GM06990 (cell line): ENCODE results near the gene PRR7.
A peak's percentile ranks its signal among the peaks of the same experiment; 100 is the strongest.

ENCODE experiments used
- DNase-seq: peaks from one replicate; pipeline ENCODE4 v3.0.0-alpha.2; 2011; ENCODE audit not compliant: insufficient read length; ENCODE audit errors: extremely low read depth
- H3K27me3 ChIP-seq: replicated peaks from 2 replicates; pipeline ENCODE4 v1.6.0; 2011; ENCODE audit warnings: low read length; ENCODE audit not compliant: control insufficient read depth, insufficient read depth
- H3K36me3 ChIP-seq: 2 replicates; pipeline ENCODE4 v1.5.1; 2011; ENCODE audit warnings: low read length; ENCODE audit not compliant: control insufficient read depth, insufficient read depth
- H3K4me3 ChIP-seq: replicated peaks from 2 replicates; pipeline ENCODE4 v1.5.1; 2011; ENCODE audit warnings: low read depth, mild to moderate bottlenecking, control low read depth, low read length
- CTCF ChIP-seq: IDR thresholded peaks from 2 replicates; pipeline ENCODE4 v1.5.1; 2011; ENCODE audit warnings: low read length, control low read depth, mild to moderate bottlenecking, inconsistent platforms; ENCODE audit not compliant: insufficient read depth, poor library complexity, severe bottlenecking

The PRR7 gene

GRCh38 chr5:177434437-177434836 lies 12.2 kb upstream of the PRR7 start:
- H3K27me3 ChIP-seq = no peaks in the 10 kb centered on the region
- H3K36me3 ChIP-seq = peaks cover 54% of the 10 kb centered on the region
- H3K4me3 ChIP-seq = no peak overlapping the region
- no peak for DNase-seq
- TF ChIP-seq CTCF = no peak

- DNase-seq = no peak
- Histone ChIP-seq H3K27me3 (no peaks in the 10 kb centered on the region), H3K4me3 (no peak overlapping the region), H3K36me3 (peaks cover 55% of the 10 kb centered on the region)
- no peak for TF ChIP-seq CTCF
These were observed 11.5 kb upstream of the PRR7 start for GRCh38 chr5:177434942-177435738.

GRCh38 chr5:177435847-177436536 lies 10.6 kb upstream of the PRR7 start:
- peak; percentile 17 for DNase-seq
- Histone ChIP-seq H3K4me3 (no peak overlapping the region), H3K36me3 (peaks cover 61% of the 10 kb centered on the region), H3K27me3 (no peaks in the 10 kb centered on the region)
- no peak for TF ChIP-seq CTCF

- Histone ChIP-seq H3K4me3 (no peak overlapping the region), H3K36me3 (peaks cover 65% of the 10 kb centered on the region), H3K27me3 (no peaks in the 10 kb centered on the region)
- TF ChIP-seq CTCF = no peak
- DNase-seq = no peak
These were observed 9.0 kb upstream of the PRR7 start for GRCh38 chr5:177437623-177438022.

- no peak overlapping the region for H3K4me3 ChIP-seq
- no peaks in the 10 kb centered on the region for H3K27me3 ChIP-seq
- no peak for DNase-seq
- TF ChIP-seq CTCF = no peak
- peaks cover 58% of the 10 kb centered on the region for H3K36me3 ChIP-seq
These were observed 8.1 kb upstream of the PRR7 start for GRCh38 chr5:177438468-177438867.
